ENCODE measurements around the gene TAF1A. TPM values are rescaled to one million over a fixed set of nuclear protein-coding genes. Genes with fewer than 3 reads are reported as not detected.

The TAF1A gene
- total and polyA plus RNA-seq, 10 of the 15 experiments (the other 5 are each of a cell fraction or from before 2014, with no cell fraction given), result 7.7 to 17.9 (median 12.0) TPM

DNA sequence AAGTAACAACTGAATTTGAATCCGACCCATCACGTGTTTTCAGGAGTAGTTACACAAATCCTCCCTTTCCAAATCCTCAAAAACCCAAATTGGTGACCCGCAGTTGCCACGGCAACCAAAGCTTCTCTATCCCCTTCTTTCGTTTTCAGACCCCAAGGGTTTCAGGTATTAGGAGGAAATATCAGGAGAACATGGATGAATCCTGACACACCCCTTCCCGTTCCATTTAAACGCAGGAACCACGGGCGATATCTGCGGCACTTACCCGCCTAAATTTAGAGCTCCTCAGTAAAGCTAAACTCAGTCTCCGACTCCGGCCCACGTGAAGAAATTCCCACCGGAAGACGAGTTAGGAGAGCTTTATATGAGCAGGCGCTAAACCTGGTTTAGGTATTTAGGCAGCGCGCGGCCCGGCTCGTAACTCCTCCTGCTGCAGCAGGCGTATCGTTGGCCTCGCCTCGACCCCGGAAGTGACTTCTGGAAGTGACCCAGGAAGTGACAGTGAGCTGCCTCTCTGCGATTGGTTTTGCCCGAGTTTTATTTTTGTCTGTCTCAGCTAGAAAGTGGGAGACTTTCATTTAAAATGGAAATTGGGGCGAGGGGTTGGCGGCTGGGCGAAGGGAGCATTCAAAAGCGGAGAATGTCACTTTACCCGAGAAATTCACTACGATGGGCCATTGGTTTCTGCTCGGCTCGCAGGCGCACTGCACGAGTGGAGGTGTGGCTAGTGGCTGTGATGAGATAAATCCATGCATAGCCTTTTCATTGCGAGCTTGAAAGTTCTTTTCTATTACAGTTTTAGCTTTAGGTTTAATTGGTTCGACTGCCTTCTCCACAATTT, at the start of gene TAF1A (continued):
- TF ChIP-seq, protein P1, sequence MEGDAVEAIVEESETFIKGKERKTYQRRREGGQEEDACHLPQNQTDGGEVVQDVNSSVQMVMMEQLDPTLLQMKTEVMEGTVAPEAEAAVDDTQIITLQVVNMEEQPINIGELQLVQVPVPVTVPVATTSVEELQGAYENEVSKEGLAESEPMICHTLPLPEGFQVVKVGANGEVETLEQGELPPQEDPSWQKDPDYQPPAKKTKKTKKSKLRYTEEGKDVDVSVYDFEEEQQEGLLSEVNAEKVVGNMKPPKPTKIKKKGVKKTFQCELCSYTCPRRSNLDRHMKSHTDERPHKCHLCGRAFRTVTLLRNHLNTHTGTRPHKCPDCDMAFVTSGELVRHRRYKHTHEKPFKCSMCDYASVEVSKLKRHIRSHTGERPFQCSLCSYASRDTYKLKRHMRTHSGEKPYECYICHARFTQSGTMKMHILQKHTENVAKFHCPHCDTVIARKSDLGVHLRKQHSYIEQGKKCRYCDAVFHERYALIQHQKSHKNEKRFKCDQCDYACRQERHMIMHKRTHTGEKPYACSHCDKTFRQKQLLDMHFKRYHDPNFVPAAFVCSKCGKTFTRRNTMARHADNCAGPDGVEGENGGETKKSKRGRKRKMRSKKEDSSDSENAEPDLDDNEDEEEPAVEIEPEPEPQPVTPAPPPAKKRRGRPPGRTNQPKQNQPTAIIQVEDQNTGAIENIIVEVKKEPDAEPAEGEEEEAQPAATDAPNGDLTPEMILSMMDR (IDR thresholded peaks at IDR 0.05 in 2 of 3, conservative IDR thresholded peaks at IDR 0.05 in 1 of 3; ENCODE audit: control insufficient read depth in 2 of 3, extremely low read depth in 1 of 3, insufficient read depth in 1 of 3, low read depth in 3 of 3, low read length in 3 of 3), result no peak
- TF ChIP-seq FOS (IDR thresholded peaks at IDR 0.05; ENCODE audit: borderline replicate concordance, extremely low read depth, insufficient read length), result no peak
- TF ChIP-seq, protein P2, sequence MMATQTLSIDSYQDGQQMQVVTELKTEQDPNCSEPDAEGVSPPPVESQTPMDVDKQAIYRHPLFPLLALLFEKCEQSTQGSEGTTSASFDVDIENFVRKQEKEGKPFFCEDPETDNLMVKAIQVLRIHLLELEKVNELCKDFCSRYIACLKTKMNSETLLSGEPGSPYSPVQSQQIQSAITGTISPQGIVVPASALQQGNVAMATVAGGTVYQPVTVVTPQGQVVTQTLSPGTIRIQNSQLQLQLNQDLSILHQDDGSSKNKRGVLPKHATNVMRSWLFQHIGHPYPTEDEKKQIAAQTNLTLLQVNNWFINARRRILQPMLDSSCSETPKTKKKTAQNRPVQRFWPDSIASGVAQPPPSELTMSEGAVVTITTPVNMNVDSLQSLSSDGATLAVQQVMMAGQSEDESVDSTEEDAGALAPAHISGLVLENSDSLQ (IDR thresholded peaks at IDR 0.05), result peak; percentile 71
- TF ChIP-seq BMI1 (IDR thresholded peaks at IDR 0.05; ENCODE audit: borderline replicate concordance), result peak; percentile 55; the same call in 1 of the 2 replicates
- TF ChIP-seq EED (IDR thresholded peaks at IDR 0.05; ENCODE audit: low read depth), result no peak
- peak; percentile 78 for TF ChIP-seq MTA2 (IDR thresholded peaks at IDR 0.05; ENCODE audit: low read depth)
- TF ChIP-seq CHD2 (IDR thresholded peaks at IDR 0.05; ENCODE audit: borderline replicate concordance, low read depth, low read length), result 0 out of 2 replicates have a peak, but pooled peaks have one; percentile 44
- TF ChIP-seq NR2F1 (conservative IDR thresholded peaks at IDR 0.05), result peak; percentile 67

Data from GM12878 (cell line).